ENCODE measurements around the gene PHYH.

GRCh38 chr10:13331646-13332045 lies 31.8 kb upstream of the PHYH start:
- no peak for TF ChIP-seq CTCF (IDR thresholded peaks at IDR 0.05; ENCODE audit: insufficient read depth, low read length, poor library complexity, severe bottlenecking)
- TF ChIP-seq EZH2phosphoT487 (conservative IDR thresholded peaks at IDR 0.05; ENCODE audit: low read length): no peak
